ENCODE results near the gene THG1L.
"Not testable (repeated sequence)": the region's sequence is repeated elsewhere in the genome, so short reads cannot be mapped to it uniquely, and the experiment has no call there.

DNA sequence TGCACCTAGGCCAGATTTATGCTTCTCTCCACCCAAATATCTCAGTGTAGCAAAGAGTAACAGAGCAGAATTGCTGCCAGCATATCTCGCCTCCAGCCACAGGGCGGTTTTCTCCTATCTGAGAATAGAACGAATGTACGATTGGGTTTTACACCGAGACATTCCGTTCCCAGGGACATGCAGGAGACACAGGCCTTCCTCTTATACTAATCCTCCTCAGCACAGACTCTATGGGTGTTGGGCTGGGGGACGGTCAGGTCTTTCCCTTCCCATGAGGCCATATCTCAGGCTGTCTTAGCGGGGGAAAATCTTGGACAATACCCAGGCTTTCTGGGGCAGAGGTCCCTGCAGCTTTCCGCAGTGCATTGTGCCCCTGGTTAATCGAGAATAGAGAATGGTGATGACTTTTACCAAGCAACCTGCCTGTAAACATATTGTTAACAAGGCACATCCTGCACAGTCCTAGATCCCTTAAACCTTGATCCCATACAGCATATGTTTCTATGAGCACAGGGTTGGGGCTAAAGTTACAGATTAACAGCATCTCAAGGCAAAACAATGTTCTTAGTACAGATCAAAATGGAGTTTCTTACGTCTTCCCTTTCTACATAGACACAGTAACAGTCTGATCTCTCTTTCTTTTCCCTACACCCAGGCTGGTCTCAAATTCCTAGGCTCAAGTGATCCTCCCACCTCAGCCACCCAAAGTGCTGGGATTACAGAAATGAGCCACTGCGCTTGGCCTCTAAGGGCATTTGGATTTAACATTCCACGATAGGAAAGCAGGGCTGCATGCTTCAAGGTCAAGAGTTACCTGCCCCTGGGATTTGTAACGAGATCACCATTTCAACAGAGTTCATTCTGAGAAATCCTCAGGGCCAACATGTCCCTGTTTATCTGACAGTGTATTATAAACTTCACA, 44.7 kb upstream of the THG1L start:
- TF ChIP-seq EP300 (IDR thresholded peaks at IDR 0.05; ENCODE audit: borderline replicate concordance in 1 of 2, control insufficient read depth in 1 of 2, low read depth in 2 of 2, low read length in 2 of 2); TCF12 (IDR thresholded peaks at IDR 0.05; ENCODE audit: low read depth, low read length); POLR2AphosphoS5 (IDR thresholded peaks at IDR 0.05; ENCODE audit: low read length): not testable (repeated sequence)

All from GM12878 (cell line).